GM19025 (cell line): ENCODE results near the gene OLAH.

Experiments
- ATAC-seq: cut with Tn5 transposase; IDR thresholded peaks from one replicate; pipeline ENCODE4 v1.9.1; 2021; ENCODE audit warnings: mild to moderate bottlenecking, low read depth, moderate library complexity; ENCODE audit not compliant: unreplicated experiment

Gene OLAH

GRCh38 chr10:15122477-15123030, 78.8 kb downstream of the OLAH start:
- peak; percentile 95 for ATAC-seq
